ENCODE results near the gene USP47. TPM values are rescaled to one million over a fixed set of nuclear protein-coding genes. Genes with fewer than 3 reads are reported as not detected.

Gene USP47
- total and polyA plus RNA-seq, 9 of the 15 experiments (the other 6 are each of a cell fraction or from before 2014, with no cell fraction given): 13.1 to 63.6 (median 34.7) TPM

DNA sequence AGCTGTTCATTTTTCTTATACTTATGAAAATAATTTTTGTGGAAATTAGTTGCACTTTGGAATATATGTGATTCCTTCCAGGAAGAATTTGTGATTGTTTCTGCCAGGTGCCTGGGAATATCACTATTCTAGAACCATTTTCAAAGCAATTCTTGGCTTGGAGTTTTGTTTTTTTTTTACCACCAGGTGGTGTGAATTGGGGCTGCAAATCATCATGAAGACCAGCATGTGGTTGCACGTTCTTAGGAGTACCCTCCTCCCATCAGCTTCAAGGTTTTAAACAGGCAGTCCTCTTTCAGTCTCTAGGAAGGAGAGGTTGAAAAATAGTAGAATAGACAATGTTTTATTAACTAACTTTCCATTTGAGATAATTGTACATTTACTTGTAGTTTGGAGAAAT lies 25.9 kb downstream of the USP47 start:
- POLR2A ChIA-PET: interaction anchor here (0.6 kb wide), 1 partner anchor 39 kb away, joined by 3 read pairs; no protein-coding TSS in a partner anchor
- TF ChIP-seq ATF7 (IDR thresholded peaks at IDR 0.05): no peak
- no peak for TF ChIP-seq ZBED1 (IDR thresholded peaks at IDR 0.05)
- TF ChIP-seq ZNF699 (CRISPR knock-in tag; IDR thresholded peaks at IDR 0.05; ENCODE audit: insufficient replicate concordance): no peak
- TF ChIP-seq, protein P1, sequence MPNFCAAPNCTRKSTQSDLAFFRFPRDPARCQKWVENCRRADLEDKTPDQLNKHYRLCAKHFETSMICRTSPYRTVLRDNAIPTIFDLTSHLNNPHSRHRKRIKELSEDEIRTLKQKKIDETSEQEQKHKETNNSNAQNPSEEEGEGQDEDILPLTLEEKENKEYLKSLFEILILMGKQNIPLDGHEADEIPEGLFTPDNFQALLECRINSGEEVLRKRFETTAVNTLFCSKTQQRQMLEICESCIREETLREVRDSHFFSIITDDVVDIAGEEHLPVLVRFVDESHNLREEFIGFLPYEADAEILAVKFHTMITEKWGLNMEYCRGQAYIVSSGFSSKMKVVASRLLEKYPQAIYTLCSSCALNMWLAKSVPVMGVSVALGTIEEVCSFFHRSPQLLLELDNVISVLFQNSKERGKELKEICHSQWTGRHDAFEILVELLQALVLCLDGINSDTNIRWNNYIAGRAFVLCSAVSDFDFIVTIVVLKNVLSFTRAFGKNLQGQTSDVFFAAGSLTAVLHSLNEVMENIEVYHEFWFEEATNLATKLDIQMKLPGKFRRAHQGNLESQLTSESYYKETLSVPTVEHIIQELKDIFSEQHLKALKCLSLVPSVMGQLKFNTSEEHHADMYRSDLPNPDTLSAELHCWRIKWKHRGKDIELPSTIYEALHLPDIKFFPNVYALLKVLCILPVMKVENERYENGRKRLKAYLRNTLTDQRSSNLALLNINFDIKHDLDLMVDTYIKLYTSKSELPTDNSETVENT (CRISPR knock-in tag; IDR thresholded peaks at IDR 0.05): no peak
- no peak for TF ChIP-seq SNRNP70 (optimal IDR thresholded peaks at IDR 0.05; ENCODE audit: low read depth, low read length)
- no peak for TF ChIP-seq KDM2B (CRISPR knock-in tag; IDR thresholded peaks at IDR 0.05)
- TF ChIP-seq CBX3 (IDR thresholded peaks at IDR 0.05; ENCODE audit: borderline replicate concordance in 1 of 2, low read length in 2 of 2): no peak
- no peak for TF ChIP-seq NCOR1 (IDR thresholded peaks at IDR 0.05)
- no peak for TF ChIP-seq POLR2B (IDR thresholded peaks at IDR 0.05; ENCODE audit: low read depth, partially characterized antibody)
- no peak for TF ChIP-seq CREB1 (IDR thresholded peaks at IDR 0.05)
- no peak for TF ChIP-seq CREB1 (CRISPR knock-in tag; IDR thresholded peaks at IDR 0.05)
- no peak for TF ChIP-seq NCOA2 (IDR thresholded peaks at IDR 0.05; ENCODE audit: partially characterized antibody in 2 of 2)
- TF ChIP-seq JUN (IDR thresholded peaks at IDR 0.05; ENCODE audit: borderline replicate concordance, low read depth, low read length): no peak
- no peak for TF ChIP-seq JUN (CRISPR knock-in tag; IDR thresholded peaks at IDR 0.05; ENCODE audit: borderline replicate concordance)
- TF ChIP-seq, protein P2, sequence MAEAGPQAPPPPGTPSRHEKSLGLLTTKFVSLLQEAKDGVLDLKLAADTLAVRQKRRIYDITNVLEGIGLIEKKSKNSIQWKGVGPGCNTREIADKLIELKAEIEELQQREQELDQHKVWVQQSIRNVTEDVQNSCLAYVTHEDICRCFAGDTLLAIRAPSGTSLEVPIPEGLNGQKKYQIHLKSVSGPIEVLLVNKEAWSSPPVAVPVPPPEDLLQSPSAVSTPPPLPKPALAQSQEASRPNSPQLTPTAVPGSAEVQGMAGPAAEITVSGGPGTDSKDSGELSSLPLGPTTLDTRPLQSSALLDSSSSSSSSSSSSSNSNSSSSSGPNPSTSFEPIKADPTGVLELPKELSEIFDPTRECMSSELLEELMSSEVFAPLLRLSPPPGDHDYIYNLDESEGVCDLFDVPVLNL (CRISPR knock-in tag; IDR thresholded peaks at IDR 0.05; ENCODE audit: low read depth): no peak
- TF ChIP-seq NFXL1 (CRISPR knock-in tag; IDR thresholded peaks at IDR 0.05): no peak
- TF ChIP-seq RBM39 (optimal IDR thresholded peaks at IDR 0.05; ENCODE audit: low read depth, low read length): no peak
- TF ChIP-seq, protein P3, sequence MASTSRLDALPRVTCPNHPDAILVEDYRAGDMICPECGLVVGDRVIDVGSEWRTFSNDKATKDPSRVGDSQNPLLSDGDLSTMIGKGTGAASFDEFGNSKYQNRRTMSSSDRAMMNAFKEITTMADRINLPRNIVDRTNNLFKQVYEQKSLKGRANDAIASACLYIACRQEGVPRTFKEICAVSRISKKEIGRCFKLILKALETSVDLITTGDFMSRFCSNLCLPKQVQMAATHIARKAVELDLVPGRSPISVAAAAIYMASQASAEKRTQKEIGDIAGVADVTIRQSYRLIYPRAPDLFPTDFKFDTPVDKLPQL (IDR thresholded peaks at IDR 0.05; ENCODE audit: extremely low read depth, insufficient read length): no peak
- TF ChIP-seq GABPA (tag; conservative IDR thresholded peaks at IDR 0.05; ENCODE audit: low read depth): no peak
- no peak for TF ChIP-seq ZNF212 (CRISPR knock-in tag; IDR thresholded peaks at IDR 0.05)
- no peak for TF ChIP-seq BMI1 (IDR thresholded peaks at IDR 0.05; ENCODE audit: low read length)

More for the DNA sequence above, 25.9 kb downstream of the USP47 start:
- H3K79me2 ChIP-seq (ENCODE audit: control insufficient read depth, insufficient read depth, low read length): peaks cover 96% of the 10 kb centered on the region
- no peaks in the 10 kb centered on the region for H3K9me1 ChIP-seq (ENCODE audit: control insufficient read depth, insufficient read depth, low read length)
- CTCF ChIA-PET (ENCODE audit: low intra/inter-chr PET ratio): no interaction called here
- no peak overlapping the region for H3K27ac ChIP-seq (ENCODE audit: extremely low read depth, low read depth, low read length)
- no peaks in the 10 kb centered on the region for H3K9me3 ChIP-seq (replicated peaks; ENCODE audit: control insufficient read depth, insufficient read depth, low read depth, low read length)
- intact Hi-C loops (cut with micrococcal nuclease): no loop called here
- no peak for FAIRE-seq
- H3K9ac ChIP-seq (ENCODE audit: insufficient read depth in 1 of 2, low read depth in 2 of 2, low read length in 2 of 2): no peak overlapping the region
- no peak overlapping the region for H2AFZ ChIP-seq (ENCODE audit: low read depth, low read length)
- no peak overlapping the region for H3K4me3 ChIP-seq
- 53% methylated on average over 1 of the region's 1 CpG for WGBS (ENCODE audit: insufficient coverage, low coverage, missing lambda C conversion rate)
- H3K4me1 ChIP-seq (replicated peaks in 1 of 2; ENCODE audit: control insufficient read depth in 2 of 2, insufficient read depth in 2 of 2, low read length in 2 of 2): peaks cover 5% of the 10 kb centered on the region in 2 experiments; a peak in 3 of 5 replicates
- no peak overlapping the region for H3K4me2 ChIP-seq (ENCODE audit: insufficient read depth, low read length)
- peaks cover 10% of the 10 kb centered on the region for H4K20me1 ChIP-seq (replicated peaks; ENCODE audit: control insufficient read depth, insufficient read depth, low read length)
- ATAC-seq: no peak
- H3K27me3 ChIP-seq (ENCODE audit: control insufficient read depth in 2 of 2, insufficient read depth in 2 of 2, low read length in 2 of 2): no peaks in the 10 kb centered on the region
- H3K36me3 ChIP-seq (ENCODE audit: control insufficient read depth, insufficient read depth, low read length): peaks cover 8% of the 10 kb centered on the region; the same call in 1 of the 3 replicates
- BruUV-seq (replicated peaks): no TSS peak
- no peak for DNase-seq (ENCODE audit: extremely low read depth in 1 of 4, low spot score in 3 of 4)
- in situ Hi-C loops (cut with MboI): no loop called here
